DOHH2 (cell line): ENCODE measurements around the gene HINFP.

Experiments used
- H3F3A ChIP-seq: fragments of 200-600 bp; sonication (generic), shearing (Covaris generic); 2 replicates; pipeline ENCODE4 v1.6.0; 2016; ENCODE audit warnings: antibody characterized with exemption, mild to moderate bottlenecking; ENCODE audit not compliant: control insufficient read depth, insufficient read depth
- H3K27ac ChIP-seq: fragments of 200-600 bp; sonication (generic); 2 replicates; pipeline ENCODE4 v1.5.1; 2014; ENCODE audit warnings: low read depth, mild to moderate bottlenecking, low read length, moderate library complexity
- H3K27me3 ChIP-seq: fragments of 200-600 bp; sonication (generic); 2 replicates; pipeline ENCODE4 v1.6.1; 2014; ENCODE audit warnings: mild to moderate bottlenecking, low read length, mixed read lengths; ENCODE audit not compliant: control insufficient read depth
- H3K36me3 ChIP-seq: fragments of 200-600 bp; sonication (generic); 2 replicates; pipeline ENCODE4 v1.6.1; 2014; ENCODE audit warnings: mild to moderate bottlenecking, low read length, moderate library complexity, mixed read lengths; ENCODE audit not compliant: control insufficient read depth
- H3K4me1 ChIP-seq: fragments of 200-600 bp; sonication (generic); 2 replicates; pipeline ENCODE4 v1.6.1; 2014; ENCODE audit warnings: mild to moderate bottlenecking, low read length, mixed read lengths; ENCODE audit not compliant: control insufficient read depth
- H3K4me2 ChIP-seq: fragments of 200-600 bp; sonication (generic); 2 replicates; pipeline ENCODE4 v1.6.0; 2014; ENCODE audit warnings: mild to moderate bottlenecking, low read length, moderate library complexity
- H3K4me3 ChIP-seq: fragments of 200-600 bp; sonication (generic); 2 replicates; pipeline ENCODE4 v1.5.1; 2014; ENCODE audit warnings: mild to moderate bottlenecking, low read length, mixed read lengths
- H3K79me2 ChIP-seq: fragments of 200-600 bp; sonication (generic); 2 replicates; pipeline ENCODE4 v1.6.1; 2014; ENCODE audit warnings: mild to moderate bottlenecking, low read length, mixed read lengths; ENCODE audit not compliant: control insufficient read depth
- H3K9me2 ChIP-seq: fragments of 200-600 bp; sonication (generic); replicated peaks from 2 replicates; pipeline ENCODE4 v1.6.1; 2014; ENCODE audit warnings: mild to moderate bottlenecking, low read length, mixed read lengths; ENCODE audit not compliant: control insufficient read depth
- H3K9me3 ChIP-seq: fragments of 200-600 bp; sonication (generic); 2 replicates; pipeline ENCODE4 v1.6.1; 2014; ENCODE audit warnings: antibody characterized with exemption, low read length, mixed read lengths; ENCODE audit not compliant: control insufficient read depth, insufficient read depth
- H4K20me1 ChIP-seq: fragments of 200-600 bp; sonication (generic); 2 replicates; pipeline ENCODE4 v1.6.0; 2014; ENCODE audit warnings: low read depth, mild to moderate bottlenecking, antibody characterized with exemption, low read length, moderate library complexity; ENCODE audit not compliant: control insufficient read depth, insufficient read depth
- CTCF ChIP-seq: fragments of 200-600 bp; sonication (generic); IDR thresholded peaks from one replicate; pipeline ENCODE4 v1.5.1; 2014; ENCODE audit warnings: antibody characterized with exemption, mild to moderate bottlenecking, low read depth, low read length; ENCODE audit not compliant: poor library complexity, severe bottlenecking
- EZH2phosphoT487 ChIP-seq: fragments of 200-600 bp; sonication (generic); IDR thresholded peaks from 2 replicates; pipeline ENCODE4 v1.6.1; 2017; ENCODE audit warnings: borderline replicate concordance, mild to moderate bottlenecking, antibody characterized with exemption, low read length, moderate library complexity, mixed read lengths

The HINFP gene

GRCh38 chr11:119158467-119158866, 37.1 kb downstream of the HINFP start:
- no peaks in the 10 kb centered on the region for H3K36me3 ChIP-seq

DNA sequence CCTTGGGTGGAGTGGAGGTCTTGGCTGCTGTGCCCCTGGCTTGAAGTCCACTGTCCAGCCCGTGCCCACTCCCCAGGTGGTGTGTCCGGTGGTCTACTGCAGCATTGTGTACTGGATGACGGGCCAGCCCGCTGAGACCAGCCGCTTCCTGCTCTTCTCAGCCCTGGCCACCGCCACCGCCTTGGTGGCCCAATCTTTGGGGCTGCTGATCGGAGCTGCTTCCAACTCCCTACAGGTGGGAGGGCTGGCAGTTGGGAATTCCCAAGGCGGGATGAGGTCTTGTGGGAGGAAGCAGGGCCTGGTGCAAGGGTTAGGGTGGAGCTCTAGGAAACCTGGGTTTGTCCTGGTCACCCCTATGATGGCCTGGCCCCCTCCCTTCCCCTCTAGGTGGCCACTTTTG, 38.8 kb downstream of the HINFP start:
- H3F3A ChIP-seq = no peaks in the 10 kb centered on the region
- peaks cover 17% of the 10 kb centered on the region for H3K27me3 ChIP-seq
- no peaks in the 10 kb centered on the region for H4K20me1 ChIP-seq
- no peaks in the 10 kb centered on the region for H3K36me3 ChIP-seq
- H3K9me2 ChIP-seq = no peaks in the 10 kb centered on the region
- TF ChIP-seq EZH2phosphoT487 (no peak), CTCF (no peak)
- no peak overlapping the region for H3K4me3 ChIP-seq
- no peak overlapping the region for H3K27ac ChIP-seq
- no peaks in the 10 kb centered on the region for H3K9me3 ChIP-seq
- H3K4me2 ChIP-seq = no peak overlapping the region
- H3K4me1 ChIP-seq = no peaks in the 10 kb centered on the region
- H3K79me2 ChIP-seq = no peaks in the 10 kb centered on the region

More at GRCh38 chr11:119158467-119158866, 37.1 kb downstream of the HINFP start:
- Histone ChIP-seq H3K9me2 (no peaks in the 10 kb centered on the region), H3K4me2 (no peak overlapping the region), H4K20me1 (no peaks in the 10 kb centered on the region), H3K4me3 (no peak overlapping the region), H3K4me1 (no peaks in the 10 kb centered on the region), H3K9me3 (no peaks in the 10 kb centered on the region), H3F3A (no peaks in the 10 kb centered on the region), H3K27ac (no peak overlapping the region), H3K79me2 (no peaks in the 10 kb centered on the region), H3K27me3 (peaks cover 34% of the 10 kb centered on the region)
- TF ChIP-seq EZH2phosphoT487 = no peak
- no peak for TF ChIP-seq CTCF

- H4K20me1 ChIP-seq = no peaks in the 10 kb centered on the region
- no peaks in the 10 kb centered on the region for H3K79me2 ChIP-seq
- peaks cover 5% of the 10 kb centered on the region for H3K4me1 ChIP-seq
- TF ChIP-seq EZH2phosphoT487 = no peak
- TF ChIP-seq CTCF = no peak
- H3K27ac ChIP-seq = no peak overlapping the region
- H3K27me3 ChIP-seq = peaks cover 4% of the 10 kb centered on the region
- H3K36me3 ChIP-seq = no peaks in the 10 kb centered on the region
- no peak overlapping the region for H3K4me3 ChIP-seq
- no peaks in the 10 kb centered on the region for H3F3A ChIP-seq
- no peaks in the 10 kb centered on the region for H3K9me2 ChIP-seq
- H3K9me3 ChIP-seq = no peaks in the 10 kb centered on the region
- H3K4me2 ChIP-seq = no peak overlapping the region
These were observed 40.5 kb downstream of the HINFP start for GRCh38 chr11:119161871-119162270.
